Stimulated activated CD8-positive, alpha-beta memory T cell treated with anti-CD3 and anti-CD28 coated beads, Interleukin-2, amount 100 ng/mL, for 1 hour (primary cell): ENCODE measurements around the gene IMMP2L.
"Not testable (repeated sequence)": the region's sequence is repeated elsewhere in the genome, so short reads cannot be mapped to it uniquely, and the experiment has no call there.

Experiments
- DNase-seq, 2 donors: peaks; one replicate each; pipeline ENCODE4 v3.0.0-alpha.2; 2020; ENCODE audit warnings: low read depth in 2 of 2

The IMMP2L gene

DNA sequence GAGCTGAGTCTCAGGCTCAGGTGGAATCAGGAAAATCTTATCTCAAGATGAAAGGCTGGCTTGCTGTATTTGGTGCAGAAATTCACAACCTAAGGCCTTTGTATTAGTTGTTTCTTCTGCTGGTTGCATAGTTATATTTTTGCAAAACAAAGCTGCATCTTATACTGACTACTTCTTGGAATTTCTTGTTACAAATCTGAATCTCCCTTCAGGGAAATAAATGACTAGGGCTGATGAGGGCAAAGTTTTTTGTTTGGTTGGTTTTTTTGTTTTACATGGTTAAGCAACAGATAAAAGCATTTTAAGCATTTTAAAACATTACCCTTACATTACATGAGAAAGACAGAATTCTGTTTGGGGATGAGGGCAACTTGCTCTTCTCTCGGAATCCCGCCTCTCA is 485.3 kb downstream of the IMMP2L start:
- DNase-seq, result no peak

DNA sequence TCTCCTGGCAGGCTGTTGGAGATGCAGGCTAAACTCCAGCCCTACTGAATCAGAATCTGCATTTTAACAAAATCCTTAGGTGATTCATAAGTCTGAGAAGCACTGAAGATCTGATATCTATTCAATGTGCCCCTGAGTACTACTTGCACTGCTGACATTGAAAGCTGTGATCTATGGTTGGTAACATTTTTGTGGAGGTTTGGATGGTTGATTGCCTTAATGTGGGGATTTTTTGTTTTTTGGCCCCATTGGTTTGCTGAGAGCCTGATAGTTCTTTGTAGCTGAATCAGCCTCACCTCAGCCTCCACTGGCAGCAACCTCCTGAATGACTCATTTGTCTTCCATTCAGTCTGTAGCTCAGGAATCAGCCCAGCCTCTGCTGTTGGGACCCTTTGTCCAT is 486.1 kb downstream of the IMMP2L start:
- no peak for DNase-seq

DNA sequence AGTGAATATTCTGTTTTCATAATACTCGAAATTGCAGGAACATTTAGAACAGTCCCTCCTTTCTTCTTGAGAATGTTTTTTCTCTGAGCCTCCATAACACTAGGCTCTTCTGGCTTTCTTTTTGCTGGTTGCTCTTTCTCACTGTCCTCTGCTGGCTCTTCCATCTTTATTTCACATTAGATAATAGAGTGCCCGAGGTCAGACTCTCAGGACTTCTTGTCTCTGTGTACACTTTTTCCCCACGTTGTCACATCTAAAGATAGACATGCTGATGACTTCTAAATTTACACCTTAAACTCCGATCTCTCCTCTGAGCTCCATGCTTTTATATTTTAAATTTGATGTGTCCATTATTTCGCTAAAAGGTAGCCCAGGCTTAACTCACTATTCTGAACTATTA is 486.8 kb downstream of the IMMP2L start:
- no peak for DNase-seq

DNA sequence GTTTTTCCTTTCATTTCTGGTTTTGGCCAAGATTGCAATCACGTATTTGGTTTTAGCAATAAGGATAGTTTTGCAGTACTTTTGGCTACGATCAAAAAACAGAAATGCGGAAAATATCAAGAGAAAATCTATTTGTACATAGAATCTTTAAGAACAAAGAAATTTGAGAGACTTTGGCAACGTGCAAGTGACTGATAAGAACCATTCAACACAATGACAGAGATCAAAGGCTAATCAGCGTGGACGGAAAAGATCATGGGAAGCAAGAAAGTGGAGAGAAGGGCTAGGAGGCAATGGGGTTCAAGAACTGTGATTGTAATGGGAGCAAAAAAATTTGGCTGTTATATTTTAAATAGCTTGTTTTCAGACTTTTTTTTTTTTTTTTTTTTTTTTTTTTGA is 487.5 kb downstream of the IMMP2L start:
- DNase-seq, result no peak

DNA sequence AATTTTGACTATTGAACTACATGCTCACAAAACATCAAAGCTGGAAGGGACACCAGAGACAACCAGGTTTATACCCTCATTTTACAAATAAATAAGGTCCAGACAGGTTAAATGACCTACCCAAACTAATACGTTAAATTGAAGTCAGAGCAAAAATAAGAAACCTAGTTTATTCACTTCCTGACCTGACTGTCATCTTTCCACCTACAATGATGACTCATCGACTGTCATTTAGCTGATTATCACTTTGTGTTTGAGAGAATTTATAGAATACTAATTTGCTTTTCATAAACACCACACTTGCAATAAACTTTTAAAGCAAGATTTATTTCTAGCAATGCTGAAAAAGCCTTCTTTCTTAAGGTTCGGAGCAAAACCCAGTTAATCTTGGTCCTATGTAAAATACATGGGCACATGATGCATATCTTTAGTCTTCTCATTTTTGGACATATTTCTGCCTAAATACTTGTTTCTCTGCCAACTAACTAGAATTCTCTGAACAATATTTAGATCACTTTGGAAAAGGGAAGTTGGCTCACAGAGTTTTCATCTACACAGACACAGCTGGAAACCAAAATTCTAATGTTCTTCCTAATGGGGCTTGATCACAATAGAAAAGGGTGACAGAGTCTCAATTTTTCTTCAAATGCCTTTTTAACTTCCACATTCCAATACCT is 488.1 kb downstream of the IMMP2L start:
- no peak for DNase-seq

DNA sequence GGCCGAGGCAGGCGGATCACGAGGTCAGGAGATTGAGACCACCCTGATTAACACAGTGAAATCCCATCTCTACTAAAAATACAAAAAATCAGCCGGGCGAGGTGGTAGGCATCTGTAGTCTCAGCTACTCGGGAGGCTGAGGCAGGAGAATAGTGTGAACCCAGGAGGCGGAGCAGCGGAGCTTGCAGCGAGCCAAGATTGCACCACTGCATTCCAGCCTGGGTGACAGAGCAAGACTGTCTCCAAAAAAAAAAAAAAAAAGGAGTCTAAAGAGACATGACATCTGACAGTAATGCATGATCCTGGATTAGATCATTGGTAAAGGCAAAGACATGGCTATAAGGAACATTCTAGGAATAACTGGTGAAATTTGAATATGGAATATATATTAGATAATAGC is 489.6 kb downstream of the IMMP2L start:
- not testable (repeated sequence) for DNase-seq

DNA sequence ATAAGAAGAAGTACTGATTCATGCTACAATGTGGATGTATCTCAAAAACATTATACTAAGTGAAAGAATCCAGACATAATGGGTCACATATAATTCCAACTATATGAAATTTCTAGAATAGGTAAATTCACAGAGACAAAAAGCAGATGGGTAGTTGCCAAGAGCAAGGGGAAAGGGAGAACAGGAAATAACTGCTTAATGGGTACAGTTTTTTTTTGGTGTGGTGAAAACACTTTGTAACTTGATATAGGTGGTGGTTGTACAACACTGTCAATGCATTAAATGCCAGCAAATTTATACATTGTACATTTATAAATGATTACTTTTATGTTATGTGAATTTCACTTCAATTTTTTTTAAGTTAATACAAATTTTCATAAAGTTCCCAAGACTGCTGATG is 490.7 kb downstream of the IMMP2L start:
- no peak for DNase-seq

DNA sequence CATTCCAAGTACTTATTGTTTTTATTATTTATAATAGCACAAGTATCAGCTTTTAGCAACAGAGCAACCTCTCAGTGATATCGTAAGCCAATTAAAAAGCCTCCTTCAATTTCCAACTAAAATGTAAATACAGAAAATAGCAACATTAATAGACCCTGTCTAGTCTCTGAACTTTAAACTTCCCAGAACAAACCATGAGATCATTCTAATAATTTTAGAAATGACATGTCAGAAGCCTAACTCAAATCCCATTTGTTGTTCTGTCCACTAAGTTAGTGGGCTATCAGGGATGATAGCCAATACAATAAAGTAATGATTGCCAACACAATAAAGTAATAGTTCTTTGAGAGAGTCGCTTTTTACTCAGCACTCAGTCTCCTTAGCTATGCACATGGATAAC is 493.7 kb downstream of the IMMP2L start:
- DNase-seq, result no peak

DNA sequence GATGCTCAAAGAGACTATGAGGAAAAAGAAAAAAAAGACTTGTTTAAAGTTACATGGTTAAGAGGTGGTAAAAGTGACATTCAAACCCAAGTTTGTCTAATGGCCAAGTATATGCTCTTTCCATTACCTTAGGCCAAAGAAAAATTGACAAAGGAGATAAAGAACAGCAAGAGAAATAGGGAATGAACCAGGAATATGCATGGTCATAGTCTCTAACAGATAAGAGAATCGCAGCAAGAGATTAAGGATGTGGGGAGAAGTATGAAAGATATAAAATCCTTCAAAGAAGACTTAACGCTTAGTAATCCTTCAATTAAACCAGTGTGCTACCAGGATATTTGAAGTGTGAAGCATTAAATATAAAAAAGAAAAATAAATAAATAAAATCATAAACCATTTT is 494.6 kb downstream of the IMMP2L start:
- no peak for DNase-seq

DNA sequence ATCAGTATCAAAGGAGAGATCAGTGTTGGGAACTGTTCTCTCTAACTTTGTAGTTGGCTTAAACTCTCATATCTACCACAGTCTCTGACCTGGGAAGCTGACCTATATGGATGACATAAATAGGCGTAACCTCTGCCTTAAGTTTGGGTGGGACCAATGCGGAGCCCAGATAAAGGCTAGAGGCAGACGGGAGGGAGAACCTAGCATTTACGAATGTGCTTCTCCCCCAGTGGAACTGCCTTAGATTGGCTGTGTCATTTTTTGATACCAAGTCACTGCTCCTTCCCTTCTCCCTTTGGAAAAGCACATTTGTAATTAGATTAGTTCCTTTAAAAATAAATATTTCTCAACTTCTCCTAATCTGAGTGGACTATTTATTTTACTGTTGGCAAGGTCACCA is 495.0 kb downstream of the IMMP2L start:
- no peak for DNase-seq

DNA sequence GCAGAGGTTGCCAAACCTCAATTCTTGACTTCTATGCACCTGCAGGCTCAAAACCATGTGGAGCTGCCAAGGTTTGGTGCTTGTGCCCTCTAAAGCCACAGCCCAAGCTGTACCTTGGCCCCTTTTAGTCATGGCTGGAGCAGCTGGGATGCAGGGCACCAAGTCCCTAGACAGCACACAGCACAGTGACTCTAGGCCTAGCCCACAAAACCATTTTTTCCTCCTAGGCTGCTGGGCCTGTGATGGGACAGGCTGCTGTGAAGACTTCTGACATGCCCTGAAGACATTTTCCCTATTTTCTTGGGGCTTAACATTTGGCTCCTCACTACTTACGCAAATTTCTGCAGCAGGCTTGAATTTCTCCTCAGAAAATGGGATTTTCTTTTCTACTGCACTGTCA is 499.1 kb downstream of the IMMP2L start:
- no peak for DNase-seq

DNA sequence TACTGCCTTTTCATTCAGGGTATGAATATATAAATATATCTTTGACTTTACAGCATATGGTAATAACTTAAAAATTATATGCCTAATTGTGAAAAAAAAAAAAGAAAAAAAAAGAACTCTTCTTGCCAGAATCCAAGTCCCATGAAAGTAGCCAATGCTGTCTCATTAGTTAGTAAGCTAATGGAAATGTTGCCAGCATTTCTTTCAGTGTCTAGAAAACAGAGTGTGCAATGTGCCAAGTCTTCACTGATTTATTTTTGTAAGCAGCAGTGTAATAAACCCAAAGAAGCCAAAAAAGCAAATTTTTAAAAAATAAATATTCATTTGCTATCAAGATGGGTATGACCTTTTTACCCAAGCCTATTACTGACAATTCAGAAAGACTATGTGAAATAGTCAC is 502.5 kb downstream of the IMMP2L start:
- DNase-seq, result no peak

DNA sequence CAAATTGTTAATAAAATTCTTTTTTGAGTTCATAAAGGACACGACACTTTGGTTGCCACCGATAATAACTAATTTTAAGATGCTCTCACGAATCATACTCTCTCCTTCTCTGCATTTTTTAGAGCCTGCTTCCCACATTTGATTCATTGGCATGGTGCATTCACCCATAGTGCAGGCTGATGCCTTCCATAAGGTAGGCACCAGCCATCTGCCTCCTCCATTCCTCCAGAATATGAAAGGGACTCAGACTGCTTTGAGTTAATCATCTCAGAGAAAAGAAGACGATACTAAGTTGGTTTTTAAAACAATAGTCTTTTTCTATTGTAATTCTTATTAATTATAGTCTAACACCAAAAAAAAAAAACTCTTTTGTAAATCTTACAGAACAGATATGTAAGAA is 505.2 kb downstream of the IMMP2L start:
- no peak for DNase-seq

DNA sequence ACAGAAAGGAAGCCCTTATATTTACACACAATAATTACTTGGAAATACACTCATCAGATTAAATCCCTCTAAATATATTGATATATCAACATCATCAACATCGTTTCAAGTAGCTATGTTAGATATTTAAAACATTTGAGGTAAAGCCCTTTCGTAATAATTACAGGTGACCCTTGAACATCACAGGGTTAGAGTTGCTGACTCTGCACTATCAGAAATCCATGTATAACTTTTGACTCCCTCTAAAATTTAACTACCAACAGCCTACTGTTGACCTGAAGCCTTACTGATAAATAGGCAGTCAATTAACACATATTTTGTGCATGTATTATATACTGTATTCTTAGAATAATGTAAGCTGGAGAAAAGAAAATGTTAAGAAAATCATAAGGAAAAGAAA is 505.9 kb downstream of the IMMP2L start:
- no peak for DNase-seq

DNA sequence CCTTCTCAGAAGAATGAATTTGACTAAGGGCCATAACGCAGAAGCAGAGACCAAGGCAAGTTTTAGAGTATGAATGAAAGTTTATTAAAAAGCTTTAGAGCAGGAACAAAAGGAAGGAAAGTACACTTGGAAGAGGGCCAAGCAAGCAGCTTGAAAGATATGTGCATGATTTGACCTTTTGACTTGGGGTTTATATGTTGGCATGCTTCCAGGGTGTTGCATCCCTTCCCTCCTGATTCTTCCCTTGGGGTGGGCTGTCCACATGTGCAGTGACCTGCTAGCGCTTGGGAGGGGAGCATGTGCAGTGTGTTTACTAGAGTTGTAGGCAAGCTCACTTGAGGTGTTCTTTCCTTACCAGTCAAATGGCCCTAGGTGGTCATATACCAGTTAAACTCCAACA is 509.3 kb downstream of the IMMP2L start:
- no peak for DNase-seq

DNA sequence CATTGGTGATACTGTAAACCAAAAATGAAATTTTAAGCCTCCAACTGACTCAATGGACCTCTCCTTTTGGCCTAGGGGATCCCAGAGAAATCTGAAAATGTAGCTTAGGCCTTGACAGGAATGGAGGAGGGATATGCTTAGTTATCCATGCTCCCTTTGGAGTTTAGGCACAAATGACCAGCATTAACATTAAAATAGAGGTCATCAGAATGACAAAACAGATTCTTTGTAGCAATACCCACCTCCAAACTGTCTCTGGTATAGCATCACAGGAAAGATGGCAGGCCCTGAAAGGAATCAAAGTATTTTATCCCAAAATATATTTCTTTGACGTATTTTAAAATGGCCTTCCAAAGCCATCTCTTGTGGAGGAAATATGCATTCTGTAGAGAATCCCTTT is 510.5 kb downstream of the IMMP2L start:
- no peak for DNase-seq

DNA sequence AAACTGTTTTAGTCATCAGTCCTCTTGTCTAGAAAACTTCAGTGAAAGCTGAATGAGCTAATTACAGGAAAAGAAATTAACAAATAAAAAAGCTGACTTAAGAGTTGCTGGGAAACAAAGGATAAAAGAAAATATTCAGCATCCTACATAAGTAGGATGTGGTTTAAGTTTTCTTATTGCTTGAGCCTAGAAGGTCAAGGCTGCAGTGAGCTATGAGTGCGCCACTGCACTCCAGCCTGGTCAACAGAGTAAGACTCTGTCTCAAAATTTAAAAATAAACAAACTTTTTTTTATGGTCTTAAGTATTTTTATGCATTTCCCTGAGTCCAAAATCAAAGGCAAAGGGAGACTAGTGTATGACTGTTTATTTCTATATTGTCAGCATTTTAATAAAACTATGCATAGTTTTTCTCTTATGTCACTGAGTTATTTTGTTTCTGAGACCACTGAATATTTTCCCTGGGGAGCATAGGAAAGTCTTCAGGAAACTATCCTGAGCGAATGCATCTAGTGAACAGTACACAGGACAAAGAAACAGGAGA is 511.3 kb downstream of the IMMP2L start:
- no peak for DNase-seq

DNA sequence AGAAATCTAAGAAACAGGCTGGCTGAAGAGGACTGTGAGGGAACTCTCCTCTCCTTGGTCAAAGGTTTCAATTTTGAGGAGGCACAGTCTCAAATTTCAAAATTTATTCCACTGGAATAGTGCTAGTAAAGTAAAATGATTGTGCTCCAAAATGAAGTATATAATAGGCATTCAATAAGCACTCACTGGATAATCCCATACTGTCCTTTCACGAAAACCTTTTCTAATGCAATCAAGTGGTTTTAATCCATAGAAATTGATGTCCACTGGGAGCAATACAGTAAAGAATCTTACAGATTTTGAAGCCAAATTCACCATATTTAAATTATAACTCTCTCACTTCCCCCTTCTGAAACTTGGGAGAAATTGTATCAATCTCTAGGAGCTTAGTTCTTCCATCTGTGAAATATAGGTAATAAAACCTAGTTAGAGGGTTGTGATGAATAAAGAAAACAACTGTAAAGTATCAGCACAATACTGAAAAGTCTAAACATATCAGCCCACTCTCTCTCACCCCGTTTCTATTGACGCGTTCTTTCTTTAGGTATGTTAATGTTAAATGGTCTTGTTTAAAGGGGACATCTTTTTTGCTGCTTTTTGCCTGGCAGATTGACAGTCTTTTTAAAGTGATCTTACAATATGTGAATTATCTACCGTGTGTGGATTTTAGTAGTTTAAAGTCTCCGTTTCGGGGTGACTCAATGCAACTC is 512.2 kb downstream of the IMMP2L start:
- DNase-seq, result no peak

DNA sequence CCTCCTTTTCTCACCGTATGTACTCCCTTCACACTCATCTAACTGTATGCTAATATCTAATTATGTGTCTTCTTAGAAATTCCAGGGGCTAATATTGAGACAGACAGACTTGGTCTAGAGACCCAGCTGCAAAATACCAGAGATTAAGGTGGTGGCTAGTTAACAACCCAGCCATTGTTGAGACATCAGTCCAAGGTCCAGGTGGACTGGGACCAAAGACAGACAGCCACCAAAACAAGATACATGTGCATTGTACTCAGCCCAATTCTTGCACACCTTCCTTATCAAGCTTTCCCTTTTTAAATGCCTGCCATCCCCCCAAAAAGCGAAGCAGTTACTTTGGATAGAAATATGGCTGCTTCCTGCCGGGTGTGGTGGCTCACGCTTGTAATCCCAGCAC is 514.7 kb downstream of the IMMP2L start:
- DNase-seq, result no peak

DNA sequence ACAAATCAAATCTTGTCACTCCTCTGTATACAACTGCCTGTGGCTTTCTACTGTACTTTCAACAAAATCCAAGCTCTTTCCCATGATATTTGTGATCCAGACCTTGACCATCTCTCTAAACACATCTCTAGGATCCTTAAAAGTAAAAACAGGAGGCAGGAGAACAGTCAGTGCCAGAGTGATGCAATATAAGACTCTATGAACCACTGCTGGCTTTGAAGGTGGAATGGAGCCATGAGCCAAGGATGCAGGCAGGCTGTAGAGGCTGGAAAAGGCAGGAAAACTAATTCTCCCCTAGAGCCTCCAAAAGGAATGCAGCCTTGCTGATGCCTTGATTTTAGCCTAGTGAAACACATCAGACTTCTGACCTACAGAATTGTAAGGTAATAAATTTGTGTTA is 516.8 kb downstream of the IMMP2L start:
- DNase-seq, result no peak

DNA sequence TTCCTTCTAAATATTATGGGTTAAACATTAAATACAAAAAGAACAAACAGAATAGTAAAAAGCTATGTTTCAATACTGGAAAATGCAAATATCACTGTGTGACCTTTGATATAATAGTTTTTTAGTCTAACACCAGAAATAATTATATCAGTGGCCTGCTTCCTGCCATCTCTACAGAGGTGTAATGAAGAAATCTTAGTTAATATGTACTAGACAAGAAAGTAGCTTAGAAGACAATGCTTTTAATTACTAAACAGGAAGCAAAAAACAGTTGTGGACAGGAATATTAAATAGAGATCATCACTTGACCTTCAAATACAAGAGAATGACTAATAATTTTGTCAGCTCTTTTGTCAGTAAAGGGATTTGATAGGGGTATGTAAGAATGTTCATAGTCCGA is 518.7 kb downstream of the IMMP2L start:
- no peak for DNase-seq

DNA sequence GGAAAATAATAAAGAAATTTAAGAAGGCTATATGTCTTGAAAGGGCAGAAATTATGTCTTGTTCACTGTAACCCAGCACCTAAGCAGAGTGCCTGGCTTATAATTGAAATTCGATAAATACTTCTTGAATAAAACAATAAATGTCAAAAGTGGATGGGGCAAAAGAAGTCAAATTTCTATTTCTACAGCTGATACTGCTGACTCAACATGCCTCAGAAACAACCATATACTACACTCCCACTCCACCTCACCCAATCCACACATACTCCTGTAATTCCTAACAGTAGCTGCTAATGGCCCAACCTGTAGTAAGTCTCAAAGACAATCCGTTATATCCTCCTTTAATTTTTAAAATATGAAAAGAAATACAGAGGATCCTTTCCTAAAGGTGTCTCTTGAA is 519.5 kb downstream of the IMMP2L start:
- no peak for DNase-seq

DNA sequence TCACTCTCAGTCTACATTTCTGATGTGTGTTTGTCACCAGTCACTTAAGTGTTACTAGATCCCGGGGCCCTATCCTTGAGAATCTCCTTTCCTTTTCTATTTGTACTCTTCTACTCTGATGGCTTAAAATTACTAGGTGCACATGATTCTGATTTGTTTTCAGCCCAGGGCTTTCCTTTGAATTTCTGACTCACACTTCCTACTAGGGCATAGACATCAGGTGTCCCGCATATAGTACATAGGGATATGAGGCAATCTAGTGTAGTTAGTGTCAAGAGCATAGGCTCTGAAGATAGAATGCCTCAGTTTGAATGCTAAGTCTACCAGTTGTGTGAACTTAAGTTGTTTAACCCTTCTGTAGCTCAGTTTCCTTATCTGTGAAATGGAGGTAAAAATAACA is 520.7 kb downstream of the IMMP2L start:
- DNase-seq, result no peak

DNA sequence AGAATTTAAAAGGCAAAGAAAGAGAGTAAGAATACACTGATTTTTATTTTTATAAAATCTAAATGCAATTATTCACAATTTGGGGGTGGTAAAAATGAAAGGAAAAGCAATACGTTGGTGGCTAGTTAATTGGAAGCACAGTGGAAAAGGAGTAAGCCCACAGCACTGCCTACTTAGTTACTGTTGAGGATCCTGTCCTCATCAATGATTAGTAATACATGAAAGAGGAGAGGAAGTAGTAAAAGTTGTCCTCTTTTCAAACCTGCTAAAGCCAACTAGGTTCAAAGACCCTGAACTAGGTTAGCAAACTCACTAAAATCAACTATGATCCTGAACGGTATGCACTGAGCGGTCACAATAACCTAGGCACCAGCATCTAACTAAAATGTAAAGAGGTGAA is 524.1 kb downstream of the IMMP2L start:
- no peak for DNase-seq
